Mesendoderm (in vitro differentiated cells): Measurements from ENCODE around the gene PCDHGA2.
"Not testable (repeated sequence)": the region's sequence is repeated elsewhere in the genome, so short reads cannot be mapped to it uniquely, and the experiment has no call there.

Experiments used
- DNase-seq: peaks from one replicate; pipeline ENCODE4 v3.0.0; 2013
- H2AK5ac ChIP-seq: 2 replicates; pipeline ENCODE4 v1.6.1; 2013; ENCODE audit warnings: low read length, inconsistent platforms
- H2BK120ac ChIP-seq: 2 replicates; pipeline ENCODE4 v1.6.1; 2013; ENCODE audit warnings: low read depth, mild to moderate bottlenecking, low read length, moderate library complexity, mixed read lengths
- H2BK15ac ChIP-seq: replicated peaks from 2 replicates; pipeline ENCODE4 v1.6.1; 2013; ENCODE audit warnings: low read depth, mild to moderate bottlenecking, moderate library complexity
- H2BK5ac ChIP-seq: 2 replicates; pipeline ENCODE4 v1.6.1; 2013; ENCODE audit warnings: low read length, inconsistent platforms
- H3K18ac ChIP-seq: 2 replicates; pipeline ENCODE4 v1.6.1; 2013; ENCODE audit warnings: mild to moderate bottlenecking, low read length, mixed read lengths
- H3K23ac ChIP-seq: one replicate; pipeline ENCODE4 v1.6.1; 2013; ENCODE audit warnings: low read length
- H3K27ac ChIP-seq: 2 replicates; pipeline ENCODE4 v1.5.1; 2013; ENCODE audit warnings: low read depth, mild to moderate bottlenecking, inconsistent platforms, low read length, moderate library complexity
- H3K27me3 ChIP-seq: 2 replicates; pipeline ENCODE4 v1.6.1; 2013; ENCODE audit warnings: low read length, control low read depth, mild to moderate bottlenecking, inconsistent platforms; ENCODE audit not compliant: insufficient read depth, poor library complexity
- H3K36me3 ChIP-seq: 2 replicates; pipeline ENCODE4 v1.6.1; 2013; ENCODE audit warnings: low read length, inconsistent platforms; ENCODE audit not compliant: control insufficient read depth, insufficient read depth
- H3K4ac ChIP-seq: one replicate; pipeline ENCODE4 v1.6.1; 2013; ENCODE audit warnings: low read depth, mild to moderate bottlenecking, low read length, moderate library complexity
- H3K4me1 ChIP-seq: 2 replicates; pipeline ENCODE4 v1.6.1; 2013; ENCODE audit warnings: low read depth, low read length, inconsistent platforms; ENCODE audit not compliant: control insufficient read depth
- H3K4me2 ChIP-seq: 2 replicates; pipeline ENCODE4 v1.6.1; 2013; ENCODE audit warnings: low read length
- H3K4me3 ChIP-seq: 2 replicates; pipeline ENCODE4 v1.5.1; 2013; ENCODE audit warnings: mild to moderate bottlenecking, low read length
- H3K56ac ChIP-seq: one replicate; pipeline ENCODE4 v1.6.1; 2013; ENCODE audit warnings: low read length
- H3K79me1 ChIP-seq: 2 replicates; pipeline ENCODE4 v1.6.1; 2013; ENCODE audit warnings: low read length, inconsistent platforms
- H3K79me2 ChIP-seq: 2 replicates; pipeline ENCODE4 v1.6.1; 2013; ENCODE audit warnings: mild to moderate bottlenecking, low read length; ENCODE audit not compliant: control insufficient read depth, insufficient read depth
- H3K9ac ChIP-seq: 2 replicates; pipeline ENCODE4 v1.6.1; 2013; ENCODE audit warnings: low read length, inconsistent platforms
- H4K5ac ChIP-seq: one replicate; pipeline ENCODE4 v1.6.1; 2013; ENCODE audit warnings: low read length
- H4K8ac ChIP-seq: one replicate; pipeline ENCODE4 v1.6.1; 2013; ENCODE audit warnings: low read depth, mild to moderate bottlenecking, control low read depth, low read length, moderate library complexity
- WGBS: extraction: QIAGEN DNeasy Blood & Tissue Kit; methylation state at CpG from one replicate; pipeline ENCODE4 v1.1.7; 2013; ENCODE audit warnings: low lambda C conversion rate, missing lambda C conversion rate; ENCODE audit not compliant: insufficient coverage; ENCODE audit errors: extremely low coverage; 5-methylcytosine and 5-hydroxymethylcytosine counted together

The PCDHGA2 gene

GRCh38 chr5:141383345-141383744, 44.8 kb downstream of the PCDHGA2 start:
- H3K36me3 ChIP-seq = no peaks in the 10 kb centered on the region
- H2BK120ac ChIP-seq = no peak overlapping the region
- H2BK15ac ChIP-seq = no peak overlapping the region
- no peak overlapping the region for H4K5ac ChIP-seq
- no peak for DNase-seq
- no CpG with 5 or more reads among the region's 21 CpGs for WGBS
- H3K27ac ChIP-seq = no peak overlapping the region
- H3K4me3 ChIP-seq = no peak overlapping the region
- H3K23ac ChIP-seq = no peak overlapping the region
- H2BK5ac ChIP-seq = no peak overlapping the region
- no peaks in the 10 kb centered on the region for H3K79me2 ChIP-seq
- no peak overlapping the region for H3K4ac ChIP-seq
- H3K4me2 ChIP-seq = no peak overlapping the region
- no peaks in the 10 kb centered on the region for H3K79me1 ChIP-seq
- H4K8ac ChIP-seq = no peak overlapping the region
- no peak overlapping the region for H3K18ac ChIP-seq
- H3K9ac ChIP-seq = no peak overlapping the region
- H3K56ac ChIP-seq = no peak overlapping the region
- no peak overlapping the region for H2AK5ac ChIP-seq
- no peaks in the 10 kb centered on the region for H3K27me3 ChIP-seq
- H3K4me1 ChIP-seq = no peaks in the 10 kb centered on the region

DNA sequence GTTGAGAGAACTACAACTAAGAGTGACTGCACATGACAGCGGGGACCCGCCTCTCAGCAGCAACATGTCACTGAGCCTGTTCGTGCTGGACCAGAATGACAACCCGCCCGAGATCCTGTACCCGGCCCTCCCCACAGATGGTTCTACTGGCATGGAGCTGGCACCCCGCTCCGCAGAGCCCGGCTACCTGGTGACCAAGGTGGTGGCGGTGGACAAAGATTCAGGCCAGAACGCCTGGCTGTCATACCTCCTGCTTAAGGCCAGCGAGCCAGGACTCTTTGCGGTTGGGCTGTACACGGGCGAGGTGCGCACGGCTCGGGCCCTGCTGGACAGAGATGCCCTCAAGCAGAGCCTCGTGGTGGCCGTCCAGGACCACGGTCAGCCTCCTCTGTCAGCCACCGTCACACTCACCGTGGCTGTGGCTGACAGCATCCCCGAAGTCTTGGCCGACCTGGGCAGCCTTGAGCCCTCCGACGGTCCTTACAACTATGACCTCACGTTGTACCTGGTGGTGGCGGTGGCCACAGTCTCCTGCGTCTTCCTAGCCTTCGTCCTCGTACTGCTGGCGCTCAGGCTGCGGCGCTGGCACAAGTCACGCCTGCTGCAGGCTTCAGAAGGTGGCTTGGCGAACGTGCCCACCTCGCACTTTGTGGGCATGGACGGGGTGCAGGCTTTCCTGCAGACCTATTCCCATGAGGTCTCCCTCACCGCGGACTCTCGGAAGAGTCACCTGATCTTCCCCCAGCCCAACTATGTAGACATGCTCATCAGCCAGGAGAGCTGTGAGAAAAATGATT, 46.1 kb downstream of the PCDHGA2 start:
- Histone ChIP-seq H2BK5ac (no peak overlapping the region), H4K5ac (no peak overlapping the region), H3K79me2 (no peaks in the 10 kb centered on the region), H3K27ac (no peak overlapping the region), H3K4me2 (no peak overlapping the region), H2BK120ac (no peak overlapping the region), H3K36me3 (no peaks in the 10 kb centered on the region), H3K4me1 (no peaks in the 10 kb centered on the region), H3K4ac (no peak overlapping the region), H3K27me3 (no peaks in the 10 kb centered on the region), H3K79me1 (no peaks in the 10 kb centered on the region), H3K23ac (no peak overlapping the region), H2BK15ac (no peak overlapping the region), H2AK5ac (no peak overlapping the region), H4K8ac (no peak overlapping the region), H3K18ac (no peak overlapping the region), H3K56ac (no peak overlapping the region), H3K4me3 (no peak overlapping the region), H3K9ac (no peak overlapping the region)
- WGBS = no CpG with 5 or more reads among the region's 43 CpGs
- no peak for DNase-seq

DNA sequence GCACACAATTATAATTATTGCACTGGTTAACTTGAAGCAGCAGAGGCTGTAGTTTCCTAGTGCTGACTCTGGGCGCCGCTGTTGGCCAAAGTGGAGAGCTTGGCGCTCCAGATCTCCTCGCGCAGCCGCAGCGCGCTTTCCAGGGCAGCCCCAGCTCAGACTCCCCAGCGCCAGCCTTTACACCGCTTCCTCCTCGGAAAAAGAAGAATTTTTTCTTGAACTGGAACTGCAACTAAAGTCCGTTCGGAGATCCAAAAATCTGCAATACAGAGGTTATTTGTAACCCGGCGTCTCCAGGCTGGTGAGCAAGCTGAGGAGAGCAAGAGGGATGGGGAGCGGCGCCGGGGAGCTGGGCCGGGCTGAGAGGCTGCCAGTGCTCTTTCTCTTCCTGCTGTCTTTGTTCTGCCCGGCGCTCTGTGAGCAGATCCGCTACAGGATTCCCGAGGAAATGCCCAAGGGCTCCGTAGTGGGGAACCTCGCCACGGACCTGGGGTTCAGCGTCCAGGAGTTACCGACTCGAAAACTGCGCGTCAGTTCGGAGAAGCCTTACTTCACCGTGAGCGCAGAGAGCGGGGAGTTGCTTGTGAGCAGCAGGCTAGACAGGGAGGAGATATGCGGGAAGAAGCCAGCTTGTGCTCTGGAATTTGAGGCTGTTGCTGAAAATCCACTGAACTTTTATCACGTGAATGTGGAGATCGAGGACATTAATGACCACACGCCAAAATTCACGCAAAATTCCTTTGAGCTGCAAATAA, 49.2 kb downstream of the PCDHGA2 start, which contains the start of gene PCDHGB4:
PCDHGB4 (plus strand) TSS at position 142 of the 755 bp plus-strand sequence; CDS start at position 329, 187 bp downstream.
- not testable (repeated sequence) for H3K36me3 ChIP-seq, H3K4me3 ChIP-seq, H3K79me1 ChIP-seq, H3K4me1 ChIP-seq, H4K8ac ChIP-seq, H3K27me3 ChIP-seq, H4K5ac ChIP-seq, H3K27ac ChIP-seq, H3K79me2 ChIP-seq, H3K18ac ChIP-seq, H3K4ac ChIP-seq, H3K9ac ChIP-seq, H3K23ac ChIP-seq, H2BK15ac ChIP-seq, H2AK5ac ChIP-seq, H2BK120ac ChIP-seq, H2BK5ac ChIP-seq, H3K4me2 ChIP-seq, H3K56ac ChIP-seq
- WGBS = no CpG with 5 or more reads among the region's 40 CpGs
- DNase-seq = peak; percentile 65

GRCh38 chr5:141388661-141389060, 50.1 kb downstream of the PCDHGA2 start:
- Histone ChIP-seq H3K4me2 (no peak overlapping the region), H2BK120ac (no peak overlapping the region), H2BK15ac (no peak overlapping the region), H3K36me3 (no peaks in the 10 kb centered on the region), H2AK5ac (no peak overlapping the region), H3K18ac (no peak overlapping the region), H3K4me1 (no peaks in the 10 kb centered on the region), H4K8ac (no peak overlapping the region), H4K5ac (no peak overlapping the region), H3K79me1 (no peaks in the 10 kb centered on the region), H3K4me3 (no peak overlapping the region), H3K23ac (no peak overlapping the region), H3K9ac (no peak overlapping the region), H3K79me2 (no peaks in the 10 kb centered on the region), H3K27ac (no peak overlapping the region), H3K56ac (no peak overlapping the region), H3K27me3 (no peaks in the 10 kb centered on the region), H2BK5ac (no peak overlapping the region), H3K4ac (no peak overlapping the region)
- DNase-seq = no peak
- no CpG with 5 or more reads among the region's 10 CpGs for WGBS

DNA sequence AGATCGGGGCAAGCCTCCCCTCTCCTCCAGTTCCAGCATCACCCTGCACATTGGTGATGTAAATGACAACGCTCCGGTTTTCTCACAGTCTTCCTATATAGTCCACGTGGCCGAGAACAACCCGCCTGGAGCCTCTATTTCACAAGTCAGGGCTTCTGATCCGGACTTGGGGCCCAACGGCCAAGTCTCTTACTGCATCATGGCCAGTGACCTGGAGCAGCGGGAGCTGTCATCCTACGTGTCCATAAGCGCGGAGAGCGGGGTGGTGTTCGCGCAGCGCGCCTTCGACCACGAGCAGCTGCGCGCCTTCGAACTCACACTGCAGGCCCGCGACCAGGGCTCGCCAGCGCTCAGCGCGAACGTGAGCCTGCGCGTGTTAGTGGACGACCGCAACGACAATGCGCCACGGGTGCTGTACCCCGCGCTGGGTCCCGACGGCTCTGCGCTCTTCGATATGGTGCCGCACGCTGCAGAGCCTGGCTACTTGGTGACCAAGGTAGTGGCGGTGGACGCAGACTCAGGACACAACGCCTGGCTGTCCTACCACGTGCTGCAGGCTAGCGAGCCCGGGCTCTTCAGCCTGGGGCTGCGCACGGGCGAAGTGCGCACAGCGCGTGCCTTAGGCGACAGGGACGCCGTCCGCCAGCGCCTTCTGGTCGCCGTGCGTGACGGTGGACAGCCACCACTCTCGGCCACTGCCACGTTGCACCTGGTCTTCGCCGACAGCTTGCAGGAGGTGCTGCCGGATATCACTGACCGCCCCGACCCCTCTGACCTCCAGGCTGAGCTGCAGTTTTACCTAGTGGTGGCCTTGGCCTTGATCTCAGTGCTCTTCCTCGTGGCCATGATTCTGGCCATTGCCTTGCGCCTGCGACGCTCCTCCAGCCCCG, 50.8 kb downstream of the PCDHGA2 start:
- Histone ChIP-seq H3K79me2 (no peaks in the 10 kb centered on the region), H2AK5ac (no peak overlapping the region), H3K4me1 (no peaks in the 10 kb centered on the region), H2BK120ac (no peak overlapping the region), H3K27ac (no peak overlapping the region), H3K56ac (no peak overlapping the region), H3K18ac (no peak overlapping the region), H3K4me3 (no peak overlapping the region), H3K23ac (no peak overlapping the region), H3K9ac (no peak overlapping the region), H4K8ac (no peak overlapping the region), H2BK15ac (no peak overlapping the region), H3K79me1 (no peaks in the 10 kb centered on the region), H4K5ac (no peak overlapping the region), H3K4me2 (no peak overlapping the region), H3K36me3 (no peaks in the 10 kb centered on the region), H3K27me3 (no peaks in the 10 kb centered on the region), H3K4ac (no peak overlapping the region), H2BK5ac (no peak overlapping the region)
- no peak for DNase-seq
- WGBS = no CpG with 5 or more reads among the region's 77 CpGs
